Progenitor cell of endocrine pancreas (in vitro differentiated cells): ENCODE results near the gene RIOX2. TPM values are rescaled to one million over a fixed set of nuclear protein-coding genes. Genes with fewer than 3 reads are reported as not detected.

Experiments used
- DNase-seq: peaks from one replicate; pipeline ENCODE4 v3.0.0; 2021; ENCODE audit warnings: low spot score; ENCODE audit not compliant: unreplicated experiment
- H3K27ac Mint-ChIP-seq: 2 replicates; pipeline ENCODE4 v1.8.0; 2021; ENCODE audit warnings: mild to moderate bottlenecking, moderate library complexity, mixed read lengths
- H3K27me3 Mint-ChIP-seq: 2 replicates; pipeline ENCODE4 v1.8.0; 2021; ENCODE audit warnings: mixed read lengths
- H3K36me3 Mint-ChIP-seq: 2 replicates; pipeline ENCODE4 v1.8.0; 2022; ENCODE audit warnings: mixed read lengths; ENCODE audit not compliant: insufficient read depth
- H3K4me1 Mint-ChIP-seq: 2 replicates; pipeline ENCODE4 v1.8.0; 2021; ENCODE audit warnings: low read depth, mixed read lengths
- H3K4me3 Mint-ChIP-seq: 2 replicates; pipeline ENCODE4 v1.8.0; 2021; ENCODE audit warnings: low read depth, mild to moderate bottlenecking, moderate library complexity, mixed read lengths
- H3K9me3 Mint-ChIP-seq: 2 replicates; pipeline ENCODE4 v1.8.0; 2021; ENCODE audit warnings: low read depth, mixed read lengths
- CTCF ChIP-seq: fragments of 200-600 bp; sonication (generic); IDR thresholded peaks from one replicate; pipeline ENCODE4 v1.5.0; 2021; ENCODE audit warnings: antibody characterized with exemption, mild to moderate bottlenecking; ENCODE audit not compliant: unreplicated experiment
- total RNA-seq: library from RNA; stranded (reverse); gene quantifications from 2 replicates; pipeline ENCODE4 v1.2.1, GENCODE V29; 2021

RIOX2 gene
- total RNA-seq, 1 donor from 2014 or later, result 16.4 TPM

GRCh38 chr3:97901313-97902248 is 70.7 kb downstream of the RIOX2 start:
- H3K9me3 Mint-ChIP-seq, result no peaks in the 10 kb centered on the region
- H3K27me3 Mint-ChIP-seq, result no peaks in the 10 kb centered on the region
- H3K4me3 Mint-ChIP-seq, result no peak overlapping the region
- H3K36me3 Mint-ChIP-seq, result peaks cover 4% of the 10 kb centered on the region
- H3K4me1 Mint-ChIP-seq, result no peaks in the 10 kb centered on the region
- no peak overlapping the region for H3K27ac Mint-ChIP-seq
- no peak for DNase-seq
- no peak for TF ChIP-seq CTCF

- no peak for DNase-seq
- no peak overlapping the region for H3K27ac Mint-ChIP-seq
- no peak for TF ChIP-seq CTCF
- no peaks in the 10 kb centered on the region for H3K27me3 Mint-ChIP-seq
- H3K4me1 Mint-ChIP-seq, result no peaks in the 10 kb centered on the region
- H3K36me3 Mint-ChIP-seq, result peaks cover 4% of the 10 kb centered on the region
- no peak overlapping the region for H3K4me3 Mint-ChIP-seq
- H3K9me3 Mint-ChIP-seq, result no peaks in the 10 kb centered on the region
Measured at GRCh38 chr3:97899331-97899730, 72.9 kb downstream of the RIOX2 start.

GRCh38 chr3:97896547-97896946 is 75.7 kb downstream of the RIOX2 start:
- Mint-ChIP-seq H3K27me3 (no peaks in the 10 kb centered on the region), H3K4me1 (no peaks in the 10 kb centered on the region), H3K36me3 (peaks cover 4% of the 10 kb centered on the region), H3K27ac (no peak overlapping the region), H3K9me3 (no peaks in the 10 kb centered on the region), H3K4me3 (no peak overlapping the region)
- no peak for DNase-seq
- TF ChIP-seq CTCF, result no peak

- H3K27ac Mint-ChIP-seq, result no peak overlapping the region
- H3K4me1 Mint-ChIP-seq, result no peaks in the 10 kb centered on the region
- H3K4me3 Mint-ChIP-seq, result no peak overlapping the region
- no peak for DNase-seq
- H3K36me3 Mint-ChIP-seq, result peaks cover 4% of the 10 kb centered on the region
- no peak for TF ChIP-seq CTCF
- no peaks in the 10 kb centered on the region for H3K27me3 Mint-ChIP-seq
- H3K9me3 Mint-ChIP-seq, result no peaks in the 10 kb centered on the region
Measured at GRCh38 chr3:97896129-97896528, 76.1 kb downstream of the RIOX2 start.

GRCh38 chr3:97895216-97895615 is 77.0 kb downstream of the RIOX2 start:
- Mint-ChIP-seq H3K27me3 (no peaks in the 10 kb centered on the region), H3K27ac (no peak overlapping the region), H3K9me3 (no peaks in the 10 kb centered on the region), H3K4me3 (no peak overlapping the region), H3K36me3 (peaks cover 4% of the 10 kb centered on the region), H3K4me1 (no peaks in the 10 kb centered on the region)
- DNase-seq, result no peak
- TF ChIP-seq CTCF, result no peak
